IPS-20b (cell line): Measurements from ENCODE around the gene HMOX2.

Experiments
- H3K27ac ChIP-seq: one replicate; pipeline ENCODE4 v1.5.1; 2013; ENCODE audit warnings: low read length
- H3K27me3 ChIP-seq: 2 replicates; pipeline ENCODE4 v1.6.1; 2013; ENCODE audit warnings: mild to moderate bottlenecking, low read length, inconsistent platforms; ENCODE audit not compliant: insufficient read depth
- H3K36me3 ChIP-seq: 2 replicates; pipeline ENCODE4 v1.6.1; 2013; ENCODE audit warnings: low read depth, mild to moderate bottlenecking, inconsistent platforms, low read length, moderate library complexity; ENCODE audit not compliant: insufficient read depth
- H3K4me1 ChIP-seq: 2 replicates; pipeline ENCODE4 v1.6.1; 2013; ENCODE audit warnings: mild to moderate bottlenecking, control low read depth, inconsistent platforms, low read length, moderate library complexity; ENCODE audit not compliant: insufficient read depth
- H3K4me3 ChIP-seq: 2 replicates; pipeline ENCODE4 v1.5.1; 2013; ENCODE audit warnings: mild to moderate bottlenecking, low read length, inconsistent platforms
- H3K9ac ChIP-seq: 2 replicates; pipeline ENCODE4 v1.6.1; 2013; ENCODE audit warnings: low read depth, mild to moderate bottlenecking, inconsistent platforms, low read length, moderate library complexity
- H3K9me3 ChIP-seq: 2 replicates; pipeline ENCODE4 v1.6.1; 2013; ENCODE audit warnings: mild to moderate bottlenecking, low read depth, low read length, inconsistent platforms; ENCODE audit not compliant: insufficient read depth

The HMOX2 gene, protein sequence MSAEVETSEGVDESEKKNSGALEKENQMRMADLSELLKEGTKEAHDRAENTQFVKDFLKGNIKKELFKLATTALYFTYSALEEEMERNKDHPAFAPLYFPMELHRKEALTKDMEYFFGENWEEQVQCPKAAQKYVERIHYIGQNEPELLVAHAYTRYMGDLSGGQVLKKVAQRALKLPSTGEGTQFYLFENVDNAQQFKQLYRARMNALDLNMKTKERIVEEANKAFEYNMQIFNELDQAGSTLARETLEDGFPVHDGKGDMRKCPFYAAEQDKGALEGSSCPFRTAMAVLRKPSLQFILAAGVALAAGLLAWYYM

DNA sequence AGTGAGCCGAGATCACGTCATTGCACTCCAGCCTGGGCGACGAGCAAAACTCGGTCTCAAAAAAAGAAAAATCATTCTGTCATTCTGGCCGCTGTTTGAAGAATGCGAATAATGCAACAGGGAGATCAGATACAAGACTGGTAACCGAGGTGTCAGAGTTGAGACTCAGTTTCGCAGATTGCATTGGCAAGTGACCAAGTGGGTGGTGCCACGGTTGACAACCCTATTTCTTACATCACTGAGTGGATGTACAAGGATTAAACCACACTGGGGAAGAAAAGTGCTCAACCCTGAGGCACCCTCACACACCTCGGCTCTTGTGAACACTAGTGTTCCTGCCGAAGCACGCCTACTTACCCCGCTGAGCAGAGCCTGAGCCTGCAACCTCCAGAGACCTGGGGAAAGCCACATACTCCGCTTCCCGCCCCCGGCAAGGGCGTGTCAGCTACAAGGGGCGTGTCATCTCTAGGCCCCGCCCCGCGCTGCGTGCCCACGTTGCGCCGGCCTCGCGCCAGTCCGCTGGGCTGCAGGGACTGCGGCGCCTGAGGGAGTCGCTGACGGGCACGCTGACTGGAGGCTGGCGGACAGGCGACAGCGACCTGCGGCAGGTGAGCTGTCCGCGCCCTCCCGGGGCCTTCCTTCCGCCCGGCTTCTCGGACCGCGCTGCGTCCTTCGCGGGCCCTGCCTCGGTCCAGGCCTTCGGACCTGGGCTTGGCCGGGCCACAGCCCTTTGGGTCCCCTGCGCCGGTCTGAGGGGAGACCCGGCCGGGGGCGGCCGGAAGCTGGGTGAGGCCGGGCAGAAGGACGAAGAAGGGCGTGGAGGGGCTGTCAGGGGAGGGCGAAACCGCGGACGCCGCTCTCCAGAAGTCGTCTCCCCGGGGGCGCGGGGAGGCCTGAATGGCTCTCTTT lies at the start of gene HMOX2:
TSS of gene HMOX2 (plus strand) at position 519 of the 909 bp plus-strand sequence. CDS start 29,127 bp downstream, outside the sequence.
- no peaks in the 10 kb centered on the region for H3K4me1 ChIP-seq
- H3K36me3 ChIP-seq: peaks cover 5% of the 10 kb centered on the region
- peak within 1 kb of the TSS; percentile 70 for H3K4me3 ChIP-seq
- H3K9ac ChIP-seq: peak within 1 kb of the TSS; percentile 71; the same call in 1 of the 2 replicates
- H3K27ac ChIP-seq: no peak within 1 kb of the TSS
- H3K9me3 ChIP-seq: no peaks in the 10 kb centered on the region
- no peaks in the 10 kb centered on the region for H3K27me3 ChIP-seq

- no peaks in the 10 kb centered on the region for H3K9me3 ChIP-seq
- peak overlapping the region; percentile 94 for H3K9ac ChIP-seq
- peaks cover 3% of the 10 kb centered on the region; the same call in 1 of the 2 replicates for H3K4me1 ChIP-seq
- no peaks in the 10 kb centered on the region for H3K27me3 ChIP-seq
- H3K4me3 ChIP-seq: peak overlapping the region; percentile 94
- no peak overlapping the region for H3K27ac ChIP-seq
- H3K36me3 ChIP-seq: peaks cover 14% of the 10 kb centered on the region; the same call in 1 of the 2 replicates
Observed at GRCh38 chr16:4426722-4427372, 49.4 kb upstream of the HMOX2 start.

- no peaks in the 10 kb centered on the region for H3K9me3 ChIP-seq
- peaks cover 3% of the 10 kb centered on the region; the same call in 1 of the 2 replicates for H3K4me1 ChIP-seq
- H3K36me3 ChIP-seq: peaks cover 15% of the 10 kb centered on the region; the same call in 1 of the 2 replicates
- no peaks in the 10 kb centered on the region for H3K27me3 ChIP-seq
- H3K27ac ChIP-seq: no peak overlapping the region
- H3K9ac ChIP-seq: no peak overlapping the region
- no peak overlapping the region for H3K4me3 ChIP-seq
Observed at GRCh38 chr16:4428500-4428899, 47.7 kb upstream of the HMOX2 start.

DNA sequence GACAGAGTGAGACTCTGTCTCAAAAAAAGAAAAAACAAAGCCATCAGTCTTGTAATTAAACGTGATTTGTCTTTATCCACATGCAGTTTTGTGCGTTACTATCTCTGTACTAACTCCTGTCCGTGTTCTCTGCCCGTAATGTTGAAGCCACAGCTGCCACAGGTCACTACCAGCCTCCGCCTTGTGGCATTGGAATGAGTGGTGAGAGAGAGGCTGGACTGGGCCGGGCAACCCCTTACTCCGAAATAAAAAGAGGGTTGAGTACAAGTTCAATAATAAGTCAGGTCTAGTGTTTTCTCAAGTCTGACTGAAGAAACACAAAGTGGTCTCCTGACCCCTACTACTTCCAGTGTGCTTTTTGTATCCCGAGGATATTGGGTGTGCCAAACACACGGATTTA lies 45.2 kb upstream of the HMOX2 start:
- H3K36me3 ChIP-seq: peaks cover 41% of the 10 kb centered on the region
- H3K4me3 ChIP-seq: no peak overlapping the region
- H3K27me3 ChIP-seq: no peaks in the 10 kb centered on the region
- no peak overlapping the region for H3K27ac ChIP-seq
- H3K9ac ChIP-seq: no peak overlapping the region
- no peaks in the 10 kb centered on the region for H3K9me3 ChIP-seq
- no peaks in the 10 kb centered on the region for H3K4me1 ChIP-seq

GRCh38 chr16:4433228-4433627 lies 43.0 kb upstream of the HMOX2 start:
- Histone ChIP-seq H3K9me3 (no peaks in the 10 kb centered on the region), H3K9ac (no peak overlapping the region), H3K27ac (no peak overlapping the region), H3K4me3 (no peak overlapping the region), H3K4me1 (no peaks in the 10 kb centered on the region), H3K27me3 (no peaks in the 10 kb centered on the region), H3K36me3 (peaks cover 56% of the 10 kb centered on the region)

GRCh38 chr16:4433914-4434787 lies 42.0 kb upstream of the HMOX2 start:
- peaks cover 62% of the 10 kb centered on the region for H3K36me3 ChIP-seq
- no peaks in the 10 kb centered on the region for H3K9me3 ChIP-seq
- no peaks in the 10 kb centered on the region for H3K27me3 ChIP-seq
- no peak overlapping the region for H3K27ac ChIP-seq
- no peak overlapping the region for H3K4me3 ChIP-seq
- H3K4me1 ChIP-seq: no peaks in the 10 kb centered on the region
- H3K9ac ChIP-seq: no peak overlapping the region

DNA sequence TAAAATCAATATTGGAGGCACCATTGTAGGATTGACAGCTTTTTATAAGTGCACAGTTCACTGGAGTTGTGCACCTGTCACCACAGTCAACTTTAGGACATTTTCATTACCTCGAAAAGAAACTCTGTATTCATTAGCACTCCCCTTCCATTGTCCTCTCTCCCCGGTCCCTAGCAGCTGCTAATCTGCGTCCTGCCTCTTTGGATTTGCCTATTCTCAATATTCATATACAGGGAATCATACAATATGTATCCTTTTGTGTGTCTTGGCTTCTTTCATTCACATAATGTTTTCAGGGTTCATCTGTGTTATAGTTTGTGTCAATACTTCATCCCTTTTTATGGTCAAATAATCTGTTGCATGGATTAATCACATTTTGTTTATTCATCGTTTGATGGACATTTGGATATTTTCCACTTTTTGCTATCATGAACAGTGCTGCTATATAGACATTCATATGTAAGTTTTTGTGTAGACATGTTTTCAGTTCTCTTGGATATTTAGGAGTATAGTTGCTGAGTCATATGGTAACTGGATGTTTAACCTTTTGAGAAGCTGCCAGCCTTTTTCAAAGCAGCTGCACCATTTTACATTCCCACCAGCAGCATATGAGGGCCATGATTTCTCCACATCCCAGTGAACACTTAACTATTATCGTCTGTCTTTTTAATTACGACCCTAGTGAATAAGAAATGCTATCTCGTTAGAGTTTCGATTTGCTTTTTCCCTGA lies 40.7 kb upstream of the HMOX2 start:
- Histone ChIP-seq H3K27me3 (no peaks in the 10 kb centered on the region), H3K36me3 (peaks cover 75% of the 10 kb centered on the region), H3K9me3 (no peaks in the 10 kb centered on the region), H3K4me1 (no peaks in the 10 kb centered on the region), H3K27ac (no peak overlapping the region), H3K4me3 (no peak overlapping the region), H3K9ac (no peak overlapping the region)

- H3K4me3 ChIP-seq: no peak overlapping the region
Observed at GRCh38 chr16:4437366-4437765, 38.8 kb upstream of the HMOX2 start.

DNA sequence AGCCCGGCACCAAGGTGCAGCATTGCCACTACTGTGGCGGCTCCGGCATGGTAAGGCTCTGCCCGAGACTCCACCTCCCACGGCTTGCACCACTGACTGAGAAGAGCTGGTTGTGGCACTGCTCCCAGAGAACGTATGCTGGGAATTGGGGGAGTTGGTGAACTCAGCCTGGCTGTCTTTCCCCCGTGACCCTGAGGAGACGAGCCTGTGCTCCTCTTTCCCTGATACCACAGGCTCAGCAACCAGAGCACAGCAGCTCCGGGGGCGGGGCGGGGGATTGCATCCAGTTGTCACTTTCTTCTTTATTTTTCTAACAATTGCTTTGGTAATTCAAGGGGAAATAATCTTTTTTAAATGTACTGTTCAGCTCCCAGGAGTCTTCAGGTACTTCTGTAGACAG lies 33.8 kb upstream of the HMOX2 start:
- H3K9me3 ChIP-seq: no peaks in the 10 kb centered on the region
- H3K27me3 ChIP-seq: no peaks in the 10 kb centered on the region
- H3K27ac ChIP-seq: no peak overlapping the region
- no peak overlapping the region for H3K9ac ChIP-seq
- no peak overlapping the region for H3K4me3 ChIP-seq
- H3K4me1 ChIP-seq: no peaks in the 10 kb centered on the region
- peaks cover 92% of the 10 kb centered on the region for H3K36me3 ChIP-seq

More at GRCh38 chr16:4437366-4437765, 38.8 kb upstream of the HMOX2 start:
- Histone ChIP-seq H3K27me3 (no peaks in the 10 kb centered on the region), H3K36me3 (peaks cover 88% of the 10 kb centered on the region), H3K9me3 (no peaks in the 10 kb centered on the region), H3K27ac (no peak overlapping the region), H3K9ac (no peak overlapping the region), H3K4me1 (no peaks in the 10 kb centered on the region)

DNA sequence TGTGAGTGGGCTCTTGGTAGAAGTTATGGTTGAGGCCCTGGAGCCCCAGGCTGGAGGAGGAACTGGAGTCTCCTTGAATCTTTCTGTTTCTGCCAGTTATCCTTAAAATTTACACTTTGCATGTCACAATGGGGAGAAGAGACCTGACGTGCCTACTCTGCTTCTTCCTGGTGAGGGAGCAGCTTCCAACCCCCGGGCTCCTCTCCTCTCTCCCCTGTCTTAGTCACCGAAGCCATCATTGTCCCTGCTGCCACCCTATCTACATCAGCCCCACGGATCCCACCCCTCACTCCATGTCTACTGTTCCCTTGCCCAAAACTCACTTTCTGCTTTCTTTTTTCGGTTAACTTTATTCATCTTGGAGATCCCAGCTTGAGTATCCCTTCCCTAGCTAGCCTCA lies 32.9 kb upstream of the HMOX2 start:
- Histone ChIP-seq H3K27me3 (no peaks in the 10 kb centered on the region), H3K9ac (no peak overlapping the region), H3K9me3 (no peaks in the 10 kb centered on the region), H3K4me3 (no peak overlapping the region), H3K27ac (no peak overlapping the region), H3K4me1 (no peaks in the 10 kb centered on the region), H3K36me3 (peaks cover 88% of the 10 kb centered on the region)
